C4-2B (cell line): ENCODE data around the gene VIP.

Experiments used
- ZFX ChIP-seq: fragments of 450-650 bp; IDR thresholded peaks from 2 replicates; pipeline ENCODE4 v1.6.1; 2017
- TF ChIP-seq, protein P1 (sequence below): fragments of 450-650 bp; conservative IDR thresholded peaks from 2 replicates; pipeline ENCODE4 v1.5.1; 2017; ENCODE audit warnings: mild to moderate bottlenecking

DNA sequence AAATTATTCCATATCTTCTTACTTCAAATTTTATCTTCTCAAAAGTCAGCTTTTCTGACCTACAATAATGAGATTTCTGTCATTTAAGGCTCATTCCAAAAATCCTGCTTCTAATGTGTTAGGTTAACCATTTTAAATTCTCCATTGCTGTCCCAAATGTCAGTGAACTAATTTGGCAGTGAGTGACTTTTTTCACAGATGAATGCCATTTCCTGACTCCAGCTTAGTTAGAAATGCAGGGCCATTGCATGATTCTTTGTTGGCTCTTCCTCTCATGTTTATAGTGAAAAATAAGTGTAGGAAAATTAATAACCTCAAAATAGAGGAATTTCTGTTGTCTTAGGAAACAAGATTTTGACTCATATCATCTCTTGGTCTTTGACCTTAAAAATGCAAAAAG is 44.1 kb downstream of the VIP start:
- TF ChIP-seq, protein P1, sequence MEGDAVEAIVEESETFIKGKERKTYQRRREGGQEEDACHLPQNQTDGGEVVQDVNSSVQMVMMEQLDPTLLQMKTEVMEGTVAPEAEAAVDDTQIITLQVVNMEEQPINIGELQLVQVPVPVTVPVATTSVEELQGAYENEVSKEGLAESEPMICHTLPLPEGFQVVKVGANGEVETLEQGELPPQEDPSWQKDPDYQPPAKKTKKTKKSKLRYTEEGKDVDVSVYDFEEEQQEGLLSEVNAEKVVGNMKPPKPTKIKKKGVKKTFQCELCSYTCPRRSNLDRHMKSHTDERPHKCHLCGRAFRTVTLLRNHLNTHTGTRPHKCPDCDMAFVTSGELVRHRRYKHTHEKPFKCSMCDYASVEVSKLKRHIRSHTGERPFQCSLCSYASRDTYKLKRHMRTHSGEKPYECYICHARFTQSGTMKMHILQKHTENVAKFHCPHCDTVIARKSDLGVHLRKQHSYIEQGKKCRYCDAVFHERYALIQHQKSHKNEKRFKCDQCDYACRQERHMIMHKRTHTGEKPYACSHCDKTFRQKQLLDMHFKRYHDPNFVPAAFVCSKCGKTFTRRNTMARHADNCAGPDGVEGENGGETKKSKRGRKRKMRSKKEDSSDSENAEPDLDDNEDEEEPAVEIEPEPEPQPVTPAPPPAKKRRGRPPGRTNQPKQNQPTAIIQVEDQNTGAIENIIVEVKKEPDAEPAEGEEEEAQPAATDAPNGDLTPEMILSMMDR, result no peak
- TF ChIP-seq ZFX, result no peak
